NCI-H187 (cell line): Measurements from ENCODE around the gene SORCS2.

Experiments
- DNase-seq, 2 experiments: peaks; one replicate each; lab custom pipeline; 2025; lab: John Stamatoyannopoulos, UW

The SORCS2 gene

GRCh38 chr4:7635445-7636239 is 443.3 kb downstream of the SORCS2 start:
- DNase-seq = no peak

- no peak for DNase-seq
Measured at GRCh38 chr4:7636240-7636508, 443.8 kb downstream of the SORCS2 start.

GRCh38 chr4:7637139-7637538 is 444.8 kb downstream of the SORCS2 start:
- no peak for DNase-seq

- DNase-seq = no peak
Measured at GRCh38 chr4:7637971-7638370, 445.6 kb downstream of the SORCS2 start.

- no peak for DNase-seq
Measured at GRCh38 chr4:7638489-7638888, 446.2 kb downstream of the SORCS2 start.

GRCh38 chr4:7638984-7639789 is 446.8 kb downstream of the SORCS2 start:
- no peak for DNase-seq

- no peak for DNase-seq
Measured at GRCh38 chr4:7640136-7640535, 447.8 kb downstream of the SORCS2 start.

- no peak for DNase-seq
Measured at GRCh38 chr4:7641712-7642111, 449.4 kb downstream of the SORCS2 start.

GRCh38 chr4:7642741-7643458 is 450.6 kb downstream of the SORCS2 start:
- DNase-seq = no peak

- no peak for DNase-seq
Measured at GRCh38 chr4:7645158-7645557, 452.8 kb downstream of the SORCS2 start.

- no peak for DNase-seq
Measured at GRCh38 chr4:7645956-7646355, 453.6 kb downstream of the SORCS2 start.

GRCh38 chr4:7646384-7647061 is 454.2 kb downstream of the SORCS2 start:
- no peak for DNase-seq

GRCh38 chr4:7647186-7647585 is 454.8 kb downstream of the SORCS2 start:
- no peak for DNase-seq

GRCh38 chr4:7647600-7648543 is 455.5 kb downstream of the SORCS2 start:
- DNase-seq = no peak

- DNase-seq = no peak
Measured at GRCh38 chr4:7648544-7649395, 456.4 kb downstream of the SORCS2 start.

GRCh38 chr4:7649411-7649740 is 457.0 kb downstream of the SORCS2 start:
- no peak for DNase-seq

GRCh38 chr4:7649741-7650531 is 457.6 kb downstream of the SORCS2 start:
- DNase-seq = no peak

GRCh38 chr4:7650606-7651385 is 458.5 kb downstream of the SORCS2 start:
- no peak for DNase-seq

- no peak for DNase-seq
Measured at GRCh38 chr4:7651461-7651921, 459.2 kb downstream of the SORCS2 start.
